Trophoblast cell (in vitro differentiated cells and primary cell): Measurements from ENCODE around the gene RNF121.
A peak's percentile ranks its signal among the peaks of the same experiment; 100 is the strongest.

ENCODE experiments used
- DNase-seq, 2 donors: peaks; one replicate each; pipeline ENCODE4 v3.0.0-alpha.2; 2016
- H2AFZ ChIP-seq: 2 replicates; pipeline ENCODE4 v1.6.1; 2013; ENCODE audit warnings: low read length, moderate library complexity, mild to moderate bottlenecking; ENCODE audit not compliant: insufficient read depth, poor library complexity
- H2AK5ac ChIP-seq: 2 replicates; pipeline ENCODE4 v1.6.1; 2013; ENCODE audit warnings: mild to moderate bottlenecking, low read length
- H2BK120ac ChIP-seq: 2 replicates; pipeline ENCODE4 v1.6.1; 2013; ENCODE audit warnings: low read length, mild to moderate bottlenecking, moderate library complexity; ENCODE audit not compliant: insufficient read depth, poor library complexity
- H2BK12ac ChIP-seq: 2 replicates; pipeline ENCODE4 v1.6.1; 2013; ENCODE audit warnings: mild to moderate bottlenecking, low read length, moderate library complexity
- H2BK5ac ChIP-seq: 2 replicates; pipeline ENCODE4 v1.6.1; 2013; ENCODE audit warnings: low read length, low read depth, moderate library complexity, mild to moderate bottlenecking; ENCODE audit not compliant: poor library complexity
- H3K14ac ChIP-seq: 2 replicates; pipeline ENCODE4 v1.6.1; 2013; ENCODE audit warnings: mild to moderate bottlenecking, low read length
- H3K18ac ChIP-seq: 2 replicates; pipeline ENCODE4 v1.6.1; 2013; ENCODE audit warnings: mild to moderate bottlenecking, low read length
- H3K23ac ChIP-seq: 2 replicates; pipeline ENCODE4 v1.6.1; 2013; ENCODE audit warnings: low read length
- H3K27ac ChIP-seq: 2 replicates; pipeline ENCODE4 v1.5.1; 2013; ENCODE audit warnings: low read depth, mild to moderate bottlenecking, inconsistent platforms, low read length, moderate library complexity
- H3K27me3 ChIP-seq: 2 replicates; pipeline ENCODE4 v1.6.1; 2013; ENCODE audit warnings: inconsistent platforms, mild to moderate bottlenecking, low read length, moderate library complexity; ENCODE audit not compliant: insufficient read depth
- H3K36me3 ChIP-seq, 2 experiments: 1 replicate in 1 of 2; 2 replicates in 1 of 2; pipeline ENCODE4 v1.6.1; 2013; ENCODE audit warnings: low read length in 2 of 2, mild to moderate bottlenecking in 2 of 2, moderate library complexity in 1 of 2; ENCODE audit not compliant: insufficient read depth in 2 of 2, control insufficient read depth in 1 of 2
- H3K4ac ChIP-seq: 2 replicates; pipeline ENCODE4 v1.6.1; 2013; ENCODE audit warnings: low read depth, mild to moderate bottlenecking, low read length, moderate library complexity
- H3K4me1 ChIP-seq, 2 experiments: 1 replicate in 1 of 2; 2 replicates in 1 of 2; pipeline ENCODE4 v1.6.1; 2013; ENCODE audit warnings: low read length in 2 of 2, mild to moderate bottlenecking in 2 of 2, moderate library complexity in 1 of 2; ENCODE audit not compliant: insufficient read depth in 2 of 2, control insufficient read depth in 1 of 2
- H3K4me2 ChIP-seq: 2 replicates; pipeline ENCODE4 v1.6.1; 2013; ENCODE audit warnings: inconsistent platforms, mild to moderate bottlenecking, low read length, moderate library complexity
- H3K4me3 ChIP-seq: 2 replicates; pipeline ENCODE4 v1.5.1; 2013; ENCODE audit warnings: mild to moderate bottlenecking, low read depth, low read length, inconsistent platforms
- H3K79me1 ChIP-seq: one replicate; pipeline ENCODE4 v1.6.1; 2013; ENCODE audit warnings: low read length
- H3K79me2 ChIP-seq: 2 replicates; pipeline ENCODE4 v1.6.1; 2013; ENCODE audit warnings: low read length, mild to moderate bottlenecking; ENCODE audit not compliant: control insufficient read depth, insufficient read depth, poor library complexity
- H3K9ac ChIP-seq: 2 replicates; pipeline ENCODE4 v1.6.1; 2013; ENCODE audit warnings: mild to moderate bottlenecking, low read length
- H3K9me3 ChIP-seq: 2 replicates; pipeline ENCODE4 v1.6.1; 2013; ENCODE audit warnings: low read depth, mild to moderate bottlenecking, control low read depth, inconsistent platforms, low read length; ENCODE audit not compliant: insufficient read depth
- H4K12ac ChIP-seq: 2 replicates; pipeline ENCODE4 v1.6.1; 2013; ENCODE audit warnings: low read depth, mild to moderate bottlenecking, low read length, moderate library complexity
- H4K8ac ChIP-seq: 2 replicates; pipeline ENCODE4 v1.6.1; 2013; ENCODE audit warnings: low read depth, mild to moderate bottlenecking, low read length, moderate library complexity
- H4K91ac ChIP-seq: one replicate; pipeline ENCODE4 v1.6.1; 2013; ENCODE audit warnings: low read depth, mild to moderate bottlenecking, low read length, moderate library complexity
- WGBS: extraction: QIAGEN DNeasy Blood & Tissue Kit; methylation state at CpG from one replicate; pipeline ENCODE4 v1.1.7; 2013; ENCODE audit warnings: missing lambda C conversion rate; ENCODE audit not compliant: insufficient read length, insufficient coverage; ENCODE audit errors: extremely low coverage; 5-methylcytosine and 5-hydroxymethylcytosine counted together

The RNF121 gene

GRCh38 chr11:72023335-72023734 lies 94.5 kb downstream of the RNF121 start:
- Histone ChIP-seq H4K12ac (no peak overlapping the region), H3K4me1 (peaks cover 7 to 9% of the 10 kb centered on the region in 2 experiments), H2BK5ac (no peak overlapping the region), H2AK5ac (no peak overlapping the region), H4K91ac (no peak overlapping the region), H2BK12ac (no peak overlapping the region), H2AFZ (no peak overlapping the region), H3K79me1 (peaks cover 4% of the 10 kb centered on the region), H3K23ac (no peak overlapping the region), H3K27ac (no peak overlapping the region), H3K14ac (no peak overlapping the region), H3K9ac (no peak overlapping the region), H3K9me3 (no peaks in the 10 kb centered on the region), H2BK120ac (no peak overlapping the region), H4K8ac (no peak overlapping the region), H3K27me3 (no peaks in the 10 kb centered on the region), H3K4me3 (no peak overlapping the region), H3K36me3 (peaks cover 29 to 62% of the 10 kb centered on the region in 2 experiments), H3K4me2 (no peak overlapping the region), H3K4ac (no peak overlapping the region), H3K18ac (no peak overlapping the region), H3K79me2 (no peaks in the 10 kb centered on the region)
- WGBS: no CpG with 5 or more reads among the region's 4 CpGs
- no peak for DNase-seq

DNA sequence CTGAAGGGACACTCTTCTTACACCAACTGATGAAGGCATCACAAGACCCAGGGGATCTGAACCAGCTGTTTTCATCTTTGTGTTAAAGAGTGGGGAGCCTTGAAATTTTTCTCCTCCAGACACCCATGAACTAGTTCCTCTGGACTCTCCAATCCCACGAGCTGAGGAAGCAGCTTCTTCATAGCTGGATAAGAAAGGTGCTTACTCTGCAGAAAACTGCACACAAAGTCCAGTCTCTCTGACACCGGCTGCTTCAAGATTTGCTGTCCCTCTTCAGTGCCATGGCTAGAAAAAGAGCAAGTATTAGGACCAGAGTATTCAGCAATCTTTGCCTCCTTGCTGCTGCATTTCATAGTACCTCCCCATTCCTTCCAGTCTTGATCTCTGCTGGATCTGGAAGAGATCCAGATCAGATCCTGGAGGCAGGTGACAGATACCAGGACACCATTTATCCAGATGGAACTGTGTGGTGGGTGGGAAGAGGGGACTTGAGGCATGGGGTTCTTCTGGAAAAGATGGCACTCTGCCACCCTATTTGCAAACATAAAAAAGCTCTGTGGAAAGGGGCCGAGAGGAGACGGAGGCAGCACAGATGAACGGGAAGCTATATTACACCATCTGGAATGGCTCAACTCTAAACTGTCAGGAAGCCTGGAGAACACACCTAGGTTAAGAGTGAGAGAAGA lies 95.4 kb downstream of the RNF121 start:
- Histone ChIP-seq H4K8ac (peak overlapping the region; percentile 7), H3K18ac (peak overlapping the region; percentile 58), H2AK5ac (no peak overlapping the region), H3K23ac (no peak overlapping the region), H2BK120ac (peak overlapping the region; percentile 64), H3K4me3 (no peak overlapping the region), H2BK12ac (no peak overlapping the region), H3K9me3 (no peaks in the 10 kb centered on the region), H3K9ac (no peak overlapping the region), H3K36me3 (peaks cover 28 to 60% of the 10 kb centered on the region in 2 experiments), H2BK5ac (no peak overlapping the region), H3K14ac (no peak overlapping the region), H2AFZ (no peak overlapping the region), H3K4me2 (peak overlapping the region; percentile 9), H3K4me1 (peaks cover 7 to 9% of the 10 kb centered on the region in 2 experiments), H3K27me3 (no peaks in the 10 kb centered on the region), H3K79me2 (no peaks in the 10 kb centered on the region), H4K12ac (no peak overlapping the region), H3K79me1 (peaks cover 4% of the 10 kb centered on the region), H4K91ac (no peak overlapping the region), H3K4ac (no peak overlapping the region), H3K27ac (peak overlapping the region; percentile 42)
- no peak for DNase-seq
- WGBS: no CpG with 5 or more reads among the region's 5 CpGs

GRCh38 chr11:72026090-72026489 lies 97.2 kb downstream of the RNF121 start:
- no peak overlapping the region for H3K14ac ChIP-seq
- H3K9me3 ChIP-seq: no peaks in the 10 kb centered on the region
- no CpG with 5 or more reads among the region's 1 CpG for WGBS
- no peak overlapping the region for H4K8ac ChIP-seq
- H2AFZ ChIP-seq: no peak overlapping the region
- H2BK5ac ChIP-seq: no peak overlapping the region
- no peak overlapping the region for H3K9ac ChIP-seq
- no peak overlapping the region for H4K91ac ChIP-seq
- no peak overlapping the region for H3K4me3 ChIP-seq
- H3K18ac ChIP-seq: no peak overlapping the region
- no peak for DNase-seq
- peaks cover 4% of the 10 kb centered on the region for H3K79me1 ChIP-seq
- peaks cover 19 to 44% of the 10 kb centered on the region in 2 experiments for H3K36me3 ChIP-seq
- H2AK5ac ChIP-seq: no peak overlapping the region
- H4K12ac ChIP-seq: no peak overlapping the region
- H2BK12ac ChIP-seq: no peak overlapping the region
- no peak overlapping the region for H3K4me2 ChIP-seq
- no peak overlapping the region for H2BK120ac ChIP-seq
- no peaks in the 10 kb centered on the region for H3K27me3 ChIP-seq
- no peak overlapping the region for H3K23ac ChIP-seq
- H3K4ac ChIP-seq: no peak overlapping the region
- H3K79me2 ChIP-seq: no peaks in the 10 kb centered on the region
- peaks cover 7 to 9% of the 10 kb centered on the region in 2 experiments for H3K4me1 ChIP-seq
- peak overlapping the region; percentile 2 for H3K27ac ChIP-seq

- no peak overlapping the region for H2BK5ac ChIP-seq
- no peak overlapping the region for H2BK12ac ChIP-seq
- H3K27ac ChIP-seq: no peak overlapping the region
- H3K4me1 ChIP-seq: no peaks in the 10 kb centered on the region
- no peaks in the 10 kb centered on the region for H3K9me3 ChIP-seq
- no peak overlapping the region for H4K91ac ChIP-seq
- H3K4me2 ChIP-seq: no peak overlapping the region
- H4K12ac ChIP-seq: no peak overlapping the region
- no peak overlapping the region for H3K4me3 ChIP-seq
- no peaks in the 10 kb centered on the region for H3K79me2 ChIP-seq
- H3K23ac ChIP-seq: no peak overlapping the region
- WGBS: no CpG with 5 or more reads among the region's 1 CpG
- peaks cover 14 to 26% of the 10 kb centered on the region in 2 experiments for H3K36me3 ChIP-seq
- H2BK120ac ChIP-seq: no peak overlapping the region
- no peak overlapping the region for H3K18ac ChIP-seq
- no peak overlapping the region for H3K14ac ChIP-seq
- no peak overlapping the region for H2AK5ac ChIP-seq
- H3K9ac ChIP-seq: no peak overlapping the region
- H2AFZ ChIP-seq: no peak overlapping the region
- no peak for DNase-seq
- no peaks in the 10 kb centered on the region for H3K27me3 ChIP-seq
- H3K4ac ChIP-seq: no peak overlapping the region
- H4K8ac ChIP-seq: no peak overlapping the region
- no peaks in the 10 kb centered on the region for H3K79me1 ChIP-seq
Observed at GRCh38 chr11:72030472-72031045, 101.7 kb downstream of the RNF121 start.
